GM12801 (cell line): ENCODE data around the gene MAOB.

Source experiments
- TF ChIP-seq, protein P1 (sequence below): IDR thresholded peaks from one replicate; pipeline ENCODE4 v1.5.1; 2011; ENCODE audit warnings: control low read depth; ENCODE audit not compliant: insufficient read length; ENCODE audit errors: extremely low read depth

MAOB gene

DNA sequence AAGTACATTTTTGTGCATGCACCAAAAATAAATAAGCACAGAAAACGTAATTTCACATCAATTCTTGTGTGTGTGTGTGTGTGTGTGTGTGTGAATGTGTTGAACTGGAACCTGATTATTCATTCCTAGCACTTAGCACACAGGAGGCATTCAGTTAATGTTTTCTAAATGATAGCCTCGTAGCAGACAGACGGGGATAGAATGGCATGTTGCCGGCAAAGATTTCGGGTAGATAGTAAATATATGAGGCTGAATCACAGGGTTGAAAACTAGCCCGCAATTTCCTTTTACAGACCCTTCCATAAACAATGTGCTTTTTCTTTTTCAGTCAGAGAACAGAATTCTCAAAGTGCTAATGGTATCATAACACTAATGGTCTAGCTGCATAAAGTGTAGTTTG is 13.5 kb downstream of the MAOB start:
- TF ChIP-seq, protein P1, sequence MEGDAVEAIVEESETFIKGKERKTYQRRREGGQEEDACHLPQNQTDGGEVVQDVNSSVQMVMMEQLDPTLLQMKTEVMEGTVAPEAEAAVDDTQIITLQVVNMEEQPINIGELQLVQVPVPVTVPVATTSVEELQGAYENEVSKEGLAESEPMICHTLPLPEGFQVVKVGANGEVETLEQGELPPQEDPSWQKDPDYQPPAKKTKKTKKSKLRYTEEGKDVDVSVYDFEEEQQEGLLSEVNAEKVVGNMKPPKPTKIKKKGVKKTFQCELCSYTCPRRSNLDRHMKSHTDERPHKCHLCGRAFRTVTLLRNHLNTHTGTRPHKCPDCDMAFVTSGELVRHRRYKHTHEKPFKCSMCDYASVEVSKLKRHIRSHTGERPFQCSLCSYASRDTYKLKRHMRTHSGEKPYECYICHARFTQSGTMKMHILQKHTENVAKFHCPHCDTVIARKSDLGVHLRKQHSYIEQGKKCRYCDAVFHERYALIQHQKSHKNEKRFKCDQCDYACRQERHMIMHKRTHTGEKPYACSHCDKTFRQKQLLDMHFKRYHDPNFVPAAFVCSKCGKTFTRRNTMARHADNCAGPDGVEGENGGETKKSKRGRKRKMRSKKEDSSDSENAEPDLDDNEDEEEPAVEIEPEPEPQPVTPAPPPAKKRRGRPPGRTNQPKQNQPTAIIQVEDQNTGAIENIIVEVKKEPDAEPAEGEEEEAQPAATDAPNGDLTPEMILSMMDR: no peak

DNA sequence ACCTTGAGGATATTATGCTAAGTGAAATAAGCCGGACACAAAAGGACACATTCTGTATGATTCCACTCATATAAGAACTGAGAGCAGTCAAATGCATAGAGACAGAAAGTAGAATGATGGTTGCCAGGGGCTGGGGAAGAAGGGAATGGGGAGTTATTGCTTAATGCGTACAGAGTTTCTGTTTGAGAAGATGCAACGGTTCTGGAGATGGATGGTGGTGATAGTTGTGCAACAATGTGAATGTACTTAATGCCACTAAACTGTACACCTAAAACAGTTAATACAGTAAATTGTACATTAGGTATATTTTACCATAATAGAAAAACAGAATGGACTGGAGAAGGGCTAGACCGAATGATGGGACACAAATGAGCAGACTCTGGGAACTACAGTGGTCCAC is 15.8 kb downstream of the MAOB start:
- TF ChIP-seq, protein P1: no peak

DNA sequence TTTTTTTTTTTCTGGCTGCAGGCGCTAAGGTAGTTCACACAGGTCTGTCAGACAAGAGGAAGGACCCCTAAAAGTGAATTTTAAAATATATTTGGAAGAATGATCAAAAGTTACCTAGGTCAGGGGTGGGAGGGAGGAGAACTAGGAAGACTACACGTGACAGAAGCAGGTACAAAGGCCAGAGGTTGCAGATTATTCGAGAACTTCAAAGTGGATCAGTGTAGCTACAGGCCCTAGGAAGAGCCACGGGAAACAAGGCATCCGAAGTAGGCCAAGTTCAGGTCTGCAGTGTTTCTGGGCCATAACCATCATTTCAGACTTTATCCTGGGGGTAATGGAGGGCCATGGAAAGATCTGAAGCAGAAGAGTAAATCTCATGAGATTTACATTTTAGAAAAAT is 16.5 kb downstream of the MAOB start:
- TF ChIP-seq, protein P1: no peak

DNA sequence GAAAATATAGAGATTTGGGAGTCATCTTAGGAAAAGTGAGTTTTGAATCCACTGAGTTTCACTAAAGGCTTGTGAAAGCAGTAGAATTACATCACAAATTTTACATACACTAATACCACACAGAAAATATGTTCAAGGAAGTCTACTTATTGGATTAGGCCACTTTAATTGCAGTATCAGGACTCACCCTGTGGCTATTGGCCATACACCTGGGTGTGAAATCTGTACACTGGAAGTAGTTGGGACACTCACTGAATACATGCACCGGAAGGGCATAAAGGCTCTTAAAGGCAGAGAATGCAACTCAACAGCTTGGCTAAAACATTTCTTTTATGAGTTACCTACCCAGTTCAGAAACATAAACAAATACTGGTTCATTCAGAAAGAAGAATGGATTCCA is 19.8 kb downstream of the MAOB start:
- TF ChIP-seq, protein P1: no peak

DNA sequence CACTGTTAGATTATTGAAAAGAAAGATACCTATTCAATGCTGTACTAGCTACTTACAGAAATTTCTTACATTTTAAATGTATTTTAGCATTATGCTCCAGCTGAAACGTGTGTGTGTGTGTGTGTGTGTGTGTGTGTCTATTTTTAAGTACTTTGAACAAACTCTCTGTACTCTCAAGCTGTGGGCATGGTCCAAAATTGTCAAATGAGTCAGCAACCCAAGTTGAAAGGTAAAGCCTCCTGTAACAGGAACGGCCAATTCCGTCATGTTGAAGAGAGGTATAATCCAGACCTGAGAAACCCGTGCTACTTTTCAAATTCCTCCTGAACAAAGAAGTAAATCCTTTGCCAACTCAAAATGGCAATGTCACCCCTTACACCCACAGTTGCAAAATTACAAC is 20.5 kb downstream of the MAOB start:
- TF ChIP-seq, protein P1: no peak

DNA sequence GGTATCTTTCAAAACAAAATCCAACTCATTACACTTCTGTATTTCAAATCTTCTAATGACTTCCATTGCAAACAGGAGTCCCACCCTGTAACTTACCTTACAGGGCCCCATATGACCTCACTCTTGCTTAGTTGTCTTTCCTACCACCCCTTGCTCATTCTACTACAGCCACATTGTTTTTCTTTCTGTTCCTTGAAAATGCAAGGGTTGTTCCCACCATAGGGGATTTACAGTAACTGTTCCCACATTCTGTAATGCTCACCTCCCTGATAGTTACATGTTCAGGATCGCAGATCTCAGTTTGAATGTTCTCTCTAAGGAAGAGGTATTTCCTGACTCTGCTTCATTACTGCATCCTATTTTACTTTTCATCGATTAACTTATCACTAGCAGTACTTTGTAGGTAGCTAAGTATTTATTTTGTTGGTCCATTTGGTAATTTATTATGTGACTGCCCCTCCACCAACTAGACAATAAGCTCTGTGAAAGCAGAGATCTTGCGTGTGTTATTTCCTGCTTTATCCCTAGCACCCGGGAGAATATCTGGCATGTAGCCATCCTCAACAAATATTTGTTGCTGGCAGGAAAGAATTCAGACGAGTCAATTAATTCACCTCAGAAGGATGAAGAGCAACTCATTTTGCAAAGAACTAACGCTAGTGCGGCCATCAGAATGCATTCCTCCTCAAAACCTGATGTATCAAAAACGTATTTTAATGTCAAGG is 21.4 kb downstream of the MAOB start:
- TF ChIP-seq, protein P1: no peak

DNA sequence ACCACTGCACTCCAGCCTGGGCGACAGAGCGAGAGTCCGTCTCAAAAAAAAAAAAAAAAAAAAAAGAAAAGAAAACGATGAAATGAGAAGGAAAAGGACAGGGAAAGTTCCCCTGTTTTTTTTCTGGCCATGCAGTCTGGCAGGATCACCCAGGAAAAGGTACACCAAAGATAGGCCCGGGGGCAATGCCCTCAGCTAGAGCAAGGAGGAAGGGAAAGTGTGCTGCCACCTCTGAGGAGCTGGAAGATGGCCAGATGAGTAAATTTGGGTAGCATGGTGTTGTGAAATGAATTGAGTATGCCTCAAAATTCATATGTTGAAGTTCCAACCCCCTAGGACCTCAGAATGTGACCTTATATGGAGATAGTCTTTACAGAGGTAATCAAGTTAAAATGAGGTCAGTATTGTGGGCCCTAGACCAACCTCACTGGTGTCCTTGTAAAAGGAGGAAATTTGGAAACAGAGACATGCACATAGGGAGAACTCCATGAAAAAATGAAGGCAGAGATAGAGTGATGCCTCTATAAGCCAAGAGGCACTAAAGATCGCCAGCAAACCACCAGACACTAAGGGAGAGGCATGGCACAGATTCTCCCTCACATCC is 28.9 kb downstream of the MAOB start:
- TF ChIP-seq, protein P1: no peak
